Heart right ventricle (tissue), 16 donors: ENCODE results near the gene SIRT7. TPM values are rescaled to one million over a fixed set of nuclear protein-coding genes. Genes with fewer than 3 reads are reported as not detected.

Source experiments
- ATAC-seq, 8 donors: fragments of 200-7000 bp; cut with Tn5 transposase; one replicate each; pipeline ENCODE4 v1.9.1; 2020; ENCODE audit warnings: mild to moderate bottlenecking in 8 of 8, moderate library complexity in 8 of 8, moderate number of reproducible peaks in 1 of 8
- DNase-seq, 2 donors: peaks; one replicate each; pipeline ENCODE4 v3.0.0-alpha.2; 2020
- H3K27ac ChIP-seq, 10 donors: fragments of 200-600 bp; sonication (generic) in 2 of 10; one replicate each; pipeline versions ENCODE4 v1.5.0 to v1.8.0; 2020 to 2022; ENCODE audit warnings: mild to moderate bottlenecking in 3 of 10
- H3K27me3 ChIP-seq, 7 donors: fragments of 200-600 bp; one replicate each; pipeline ENCODE4 v1.8.0; 2021 to 2022; ENCODE audit warnings: mild to moderate bottlenecking in 2 of 7
- H3K36me3 ChIP-seq, 9 donors: fragments of 200-600 bp; sonication (generic) in 1 of 9; one replicate each; pipeline versions ENCODE4 v1.5.0 to v1.8.0; 2020 to 2022; ENCODE audit warnings: mild to moderate bottlenecking in 2 of 9
- H3K4me1 ChIP-seq, 9 donors: fragments of 200-600 bp; sonication (generic) in 1 of 9; one replicate each; pipeline versions ENCODE4 v1.5.0 to v1.8.0; 2020 to 2022; ENCODE audit warnings: mild to moderate bottlenecking in 4 of 9
- H3K4me3 ChIP-seq, 10 donors: fragments of 200-600 bp; sonication (generic) in 2 of 10; one replicate each; pipeline versions ENCODE4 v1.5.0 to v1.8.0; 2020 to 2022; ENCODE audit warnings: mild to moderate bottlenecking in 7 of 10, moderate library complexity in 2 of 10
- H3K9me3 ChIP-seq, 11 donors: fragments of 200-600 bp in 10 of 11; sonication (generic) in 2 of 11; one replicate each; pipeline versions ENCODE4 v1.5.0 to v1.8.0; 2013 to 2022; ENCODE audit warnings: mild to moderate bottlenecking in 2 of 11, control low read depth in 1 of 11, moderate library complexity in 1 of 11
- CTCF ChIP-seq, 9 donors: fragments of 200-600 bp; sonication (generic) in 2 of 9; IDR thresholded peaks; one replicate each; pipeline versions ENCODE4 v1.5.0 to v1.8.0; 2021 to 2022; ENCODE audit warnings: antibody characterized with exemption in 9 of 9, mild to moderate bottlenecking in 5 of 9, moderate library complexity in 1 of 9
- whole genome bisulfite sequencing, 2 donors: extraction: QIAGEN DNeasy Blood & Tissue Kit; methylation state at CpG; one replicate each; pipeline ENCODE4 v1.1.7; 2013; ENCODE audit warnings: inconsistent platforms in 1 of 2; 5-methylcytosine and 5-hydroxymethylcytosine counted together
- intact Hi-C, 10 donors: fragments of 100-400 bp; cut with DNase I; formaldehyde crosslinking; loops; one replicate each; pipeline versions ENCODE4 v1.11.1 to v1.14.2; 2022
- polyA plus RNA-seq, 2 donors: library from polyadenylated mRNA; stranded (reverse); fragments of 200-250 nt; gene quantifications; one replicate each; pipeline ENCODE4 v1.2.3, GENCODE V29; 2013
- total RNA-seq, 10 donors: library from RNA; stranded (reverse); fragmentation: NEBNext Ultra II Directional in 3 of 10; extraction: Animal tissue kit (Norgen Biotek cat#: 25700) in 3 of 10; gene quantifications; one replicate each; pipeline versions ENCODE4 v1.2.1 to v1.2.4, GENCODE V29; 2021 to 2023
- donor health status: Arrhythmogenic right ventricular cardiomyopathy.
- donor health status: ischemic (EF 13 %, LVEDD 7.1; RV severe dilation, severe dysfunction).
- donor health status: healthy with polysubstance abuse.
- donor health status: DM: no; HTN: yes; CAD: no.
- donor health status: DM: no; HTN: no; CAD: no.
- donor health status: ischemic (EF 25% LVEDD 6.9; RV normal size, moderate dysfunction).
- donor health status: ischemic (EF 25% LVEDD 5.7; RV mildly dilated, moderate dysfunction).
- donor health status: healthy.
- donor health status: DM: yes; HTN: yes; CAD: no.
- donor health status: Ischemic cardiomyopathy.
- donor health status: ischemic (EF 35%, LVEDD 5.7; RV mildly dilated, moderate dysfunction).
- donor health status: nonischemic (EF 11% LVEDD 7.7; RV severe dilation, severe dysfunction).
- donor health status: DM: yes; HTN: yes; CAD: no.
- donor health status: PGD.
- donor health status: ischemic (EF 29% LVEDD 5.4; RV normal size, mild dysfunction).
- donor health status: nonischemic (EF 23%, LVEDD 6.1; RV moderate dilation, normal function).

The SIRT7 gene
- total and polyA plus RNA-seq, 12 donors: 4.4 to 15.7 (median 6.2) TPM

DNA sequence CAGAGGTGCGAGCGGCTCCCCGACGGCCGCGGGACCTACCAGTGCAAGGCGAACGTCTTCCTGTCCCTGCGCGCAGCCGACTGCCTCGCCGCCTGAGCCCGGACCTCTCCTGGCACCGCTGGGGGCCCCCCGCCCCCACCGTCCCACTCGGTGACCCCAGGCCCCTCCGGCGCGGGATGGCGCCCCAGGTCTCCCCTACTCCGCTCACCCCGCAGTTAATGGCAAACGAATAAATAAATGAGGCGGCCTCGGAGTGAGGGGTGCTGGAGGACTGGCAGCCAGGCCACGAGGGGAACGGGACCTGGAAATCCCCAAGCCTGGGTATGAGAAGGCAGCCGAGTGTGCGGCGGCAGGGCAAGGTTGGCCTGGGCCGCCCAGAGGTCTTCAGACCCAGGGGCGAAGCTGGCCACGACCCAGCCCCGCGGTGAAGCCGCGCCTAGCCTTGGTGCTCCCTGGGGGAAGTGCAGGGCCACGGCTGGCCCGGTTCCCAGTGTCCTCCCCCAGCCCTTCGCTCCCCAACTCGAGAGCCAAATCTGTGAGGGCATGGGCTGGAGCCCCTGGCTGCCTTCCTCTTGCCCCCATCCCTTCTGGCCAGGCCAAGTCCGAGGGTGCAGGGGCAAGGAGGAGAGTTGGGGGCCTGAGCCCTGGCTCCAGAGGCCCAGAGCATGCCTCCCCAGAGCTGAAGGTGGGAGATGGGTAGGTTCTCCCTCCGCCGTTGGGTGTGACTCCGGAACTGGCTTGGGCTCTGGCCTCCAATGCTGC, 15.1 kb downstream of the SIRT7 start:
- WGBS, 2 donors: 44% methylated on average over 47 of the region's 47 CpGs
- DNase-seq: peak in 1 of 2 donors; percentile 3
- peaks cover 0 to 26% (median 0%) of the 10 kb centered on the region in 7 donors for H3K27me3 ChIP-seq
- peak in 5 of 8 donors; percentile 6 to 10 (median 8) for ATAC-seq
- peak overlapping the region in 8 of 10 donors; percentile 22 to 50 (median 38) for H3K4me3 ChIP-seq
- peaks cover 3 to 16% (median 13%) of the 10 kb centered on the region in 9 donors for H3K4me1 ChIP-seq
- intact Hi-C loops: no loop called here
- H3K27ac ChIP-seq: no peak overlapping the region
- peaks cover 0 to 68% (median 15%) of the 10 kb centered on the region in 9 donors for H3K36me3 ChIP-seq
- TF ChIP-seq CTCF (IDR thresholded peaks at IDR 0.05): no peak
- no peaks in the 10 kb centered on the region for H3K9me3 ChIP-seq

DNA sequence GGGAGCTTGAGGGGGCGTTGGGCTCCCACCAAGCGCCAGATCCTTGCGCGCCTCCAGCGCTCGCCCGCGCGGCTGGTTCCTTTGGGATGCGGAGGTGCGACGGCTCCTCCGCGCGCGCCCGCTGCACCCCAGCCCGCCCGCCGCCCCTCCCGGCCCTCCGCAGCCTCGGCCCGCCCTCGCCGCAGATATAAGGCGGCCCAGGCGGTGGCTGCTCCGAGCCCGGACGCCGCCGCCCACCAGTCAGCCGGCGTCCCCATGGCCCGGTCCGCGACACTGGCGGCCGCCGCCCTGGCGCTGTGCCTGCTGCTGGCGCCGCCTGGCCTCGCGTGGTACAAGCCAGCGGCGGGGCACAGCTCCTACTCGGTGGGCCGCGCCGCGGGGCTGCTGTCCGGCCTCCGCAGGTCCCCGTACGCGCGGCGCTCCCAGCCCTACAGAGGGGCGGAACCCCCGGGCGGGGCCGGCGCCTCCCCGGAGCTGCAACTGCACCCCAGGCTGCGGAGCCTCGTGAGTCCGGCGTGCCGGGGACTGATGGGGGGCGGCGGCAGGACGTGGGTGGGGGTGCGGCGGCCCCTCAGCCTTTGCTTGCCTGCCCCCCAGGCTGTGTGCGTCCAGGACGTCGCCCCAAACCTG, 15.8 kb downstream of the SIRT7 start, which contains the start of gene NPB:
Gene NPB (plus strand): TSS at position 216 of the 630 bp plus-strand sequence. CDS start 40 bp downstream, at position 256.
- peak in 1 of 2 donors; percentile 5 for DNase-seq
- Histone ChIP-seq H3K36me3 (peaks cover 0 to 69% (median 22%) of the 10 kb centered on the region in 9 donors), H3K4me1 (peaks cover 3 to 16% (median 13%) of the 10 kb centered on the region in 9 donors), H3K9me3 (no peaks in the 10 kb centered on the region), H3K4me3 (peak within 1 kb of the TSS in 9 of 10 donors; percentile 22 to 50 (median 36)), H3K27me3 (peaks cover 0 to 26% (median 0%) of the 10 kb centered on the region in 7 donors), H3K27ac (peak within 1 kb of the TSS in 1 of 10 donors; percentile 15)
- 1 to 2% methylated on average over 71 to 79 of the region's 79 CpGs for WGBS, 2 donors
- peak; percentile 28 to 77 (median 53) for ATAC-seq
- TF ChIP-seq CTCF (IDR thresholded peaks at IDR 0.05): no peak
- intact Hi-C loops: no loop called here

DNA sequence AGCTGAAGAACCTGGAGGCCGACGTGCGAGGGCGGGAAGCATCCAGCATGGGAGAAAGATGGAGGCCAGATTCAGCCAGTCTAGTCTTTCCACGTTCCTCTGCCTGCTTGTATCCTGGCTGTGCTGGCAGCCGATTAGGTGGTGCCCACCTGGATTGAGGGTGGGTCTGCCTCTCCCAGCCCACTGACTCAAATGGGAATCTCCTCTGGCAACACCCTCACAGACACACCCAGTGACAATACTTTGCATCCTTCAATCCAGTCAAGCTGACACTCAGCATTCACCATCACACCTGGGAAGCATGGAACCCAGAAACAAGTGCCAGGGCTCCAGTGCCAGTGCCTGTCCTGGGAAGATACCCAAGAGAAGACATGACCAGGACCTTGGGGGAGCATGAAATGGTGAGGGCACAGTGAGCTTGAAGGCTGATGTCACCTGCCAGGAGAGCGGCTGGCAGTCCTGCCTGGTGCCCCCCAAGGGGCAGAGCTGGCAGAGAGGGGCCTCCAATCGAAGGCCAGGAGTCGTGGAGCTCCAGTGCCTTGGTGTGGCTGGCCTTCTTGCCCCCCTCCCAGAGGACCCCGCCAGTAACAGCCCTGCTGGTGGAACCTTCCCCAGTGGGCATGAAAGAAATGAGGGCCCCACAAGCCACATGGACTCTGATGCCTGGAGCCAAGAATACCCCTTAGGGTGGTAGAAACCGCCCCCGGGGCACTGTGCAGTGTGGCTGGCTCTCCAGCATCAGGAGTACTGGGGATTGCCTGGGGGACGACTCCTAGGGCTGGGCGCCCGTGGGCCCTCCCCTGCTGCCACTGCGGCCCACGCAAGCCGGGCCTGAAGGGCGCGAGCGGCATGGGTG, 16.6 kb downstream of the SIRT7 start:
- ATAC-seq: peak in 2 of 8 donors; percentile 5 to 6

More for the DNA sequence above, 16.6 kb downstream of the SIRT7 start:
- H3K4me3 ChIP-seq: peak overlapping the region in 9 of 10 donors; percentile 22 to 50 (median 36)
- peaks cover 0 to 70% (median 26%) of the 10 kb centered on the region in 9 donors for H3K36me3 ChIP-seq
- H3K27me3 ChIP-seq: peaks cover 0 to 26% (median 0%) of the 10 kb centered on the region in 7 donors
- no peak for DNase-seq
- intact Hi-C loops: no loop called here
- TF ChIP-seq CTCF (IDR thresholded peaks at IDR 0.05): no peak
- peaks cover 3 to 16% (median 13%) of the 10 kb centered on the region in 9 donors for H3K4me1 ChIP-seq
- H3K27ac ChIP-seq: no peak overlapping the region
- WGBS, 2 donors: 50 to 52% methylated on average over 21 of the region's 21 CpGs
- no peaks in the 10 kb centered on the region for H3K9me3 ChIP-seq
